K562 treated with DMSO at 1 percent for 24 hours (cell line): ENCODE measurements around the gene CFAP77. TPM values are rescaled to one million over a fixed set of nuclear protein-coding genes. Genes with fewer than 3 reads are reported as not detected.

Source experiments
- total RNA-seq: library from RNA; unstranded; fragments of 300-600 nt; gene quantifications from 2 replicates; pipeline ENCODE4 v1.2.3, GENCODE V29; 2022; ENCODE audit warnings: low read depth; ENCODE audit not compliant: insufficient read depth

The CFAP77 gene
- total RNA-seq = not detected in 2 replicates

GRCh38 chr9:132409828-132410528 is at the start of gene CFAP77:
CFAP77 (plus strand) TSS chr9:132410211; CDS start chr9:132410272, 61 bp downstream.

DNA sequence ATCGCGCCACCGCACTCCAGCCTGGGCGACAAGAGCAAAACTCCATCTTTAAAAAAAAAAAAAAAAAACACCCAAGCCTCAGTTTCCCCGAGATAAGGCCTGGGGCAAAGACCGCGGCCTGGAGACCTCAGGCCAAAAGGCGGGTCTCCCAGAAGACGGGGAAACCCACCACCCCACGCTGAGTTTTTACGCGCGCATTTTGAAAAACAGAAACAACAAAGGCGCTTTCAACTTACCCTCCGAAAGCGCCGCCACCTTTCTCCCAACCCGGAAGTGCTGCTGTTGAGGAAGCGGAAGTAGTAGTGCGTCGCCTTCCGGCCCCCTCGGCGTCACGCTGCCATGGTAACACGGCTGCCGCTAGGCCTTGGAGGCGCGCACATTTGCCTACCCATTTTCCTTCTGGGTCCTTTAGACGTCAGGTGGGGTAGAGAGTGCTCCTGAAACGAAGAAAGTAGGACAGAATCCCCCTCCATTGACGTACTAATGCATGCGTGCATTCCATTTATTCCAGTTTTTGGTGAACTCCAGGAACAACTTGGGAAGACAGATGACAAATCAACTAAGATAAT is 3.4 kb upstream of the CFAP77 start, which contains the start of gene TTF1:
TTF1 (minus strand) TSS at position 287 of the 569 bp plus-strand sequence. CDS start 4,019 bp downstream, outside the sequence.

GRCh38 chr9:132582276-132582785 is 172.3 kb downstream of the CFAP77 start, which contains the start of gene BARHL1:
BARHL1 (plus strand) TSS chr9:132582606; CDS start chr9:132582798, 192 bp downstream.

Other genes starting within 250 kb of the CFAP77 start
- 0.06 TPM in 1 of 2 replicates, not detected in the other for gene NTNG2, start 248.2 kb upstream of the CFAP77 start, total RNA-seq
- gene SETX, start 55.2 kb upstream of the CFAP77 start, total RNA-seq = 13.1 and 17.3 TPM in 2 replicates
- 8.4 and 10.1 TPM in 2 replicates for gene TTF1, start 3.4 kb upstream of the CFAP77 start, total RNA-seq
- not detected in 2 replicates for gene BARHL1, start 172.4 kb downstream of the CFAP77 start, total RNA-seq